Natural killer cell (primary cell): Measurements from ENCODE around the gene HOXA1. TPM values are rescaled to one million over a fixed set of nuclear protein-coding genes. Genes with fewer than 3 reads are reported as not detected.

Source experiments
- ATAC-seq, 3 donors: fragments of 150-1000 bp in 2 of 3; fragments of 200-7000 bp in 1 of 3; cut with Tn5 transposase; 1 replicate in 1 of 3; 2 replicates in 2 of 3; pipeline ENCODE4 v1.10.0; 2021; ENCODE audit warnings: mild to moderate bottlenecking in 2 of 3, moderate library complexity in 2 of 3
- DNase-seq, 2 donors: peaks; one replicate each; pipeline versions ENCODE4 v3.0.0 to v3.0.0-alpha.2; 2013 to 2021; ENCODE audit warnings: mixed read lengths in 1 of 2
- H3K27ac ChIP-seq: one replicate; pipeline ENCODE4 v1.5.1; 2013; ENCODE audit warnings: mild to moderate bottlenecking, low read length
- H3K27me3 ChIP-seq: one replicate; pipeline ENCODE4 v1.6.1; 2013; ENCODE audit warnings: low read length; ENCODE audit not compliant: control insufficient read depth, insufficient read depth
- H3K36me3 ChIP-seq: one replicate; pipeline ENCODE4 v1.6.1; 2013; ENCODE audit warnings: low read length; ENCODE audit not compliant: control insufficient read depth, insufficient read depth
- H3K4me1 ChIP-seq: one replicate; pipeline ENCODE4 v1.6.1; 2013; ENCODE audit warnings: low read length; ENCODE audit not compliant: control insufficient read depth, insufficient read depth
- H3K4me3 ChIP-seq: one replicate; pipeline ENCODE4 v1.5.1; 2013; ENCODE audit warnings: low read length
- H3K9me3 ChIP-seq: one replicate; pipeline ENCODE4 v1.6.1; 2013; ENCODE audit warnings: low read length; ENCODE audit not compliant: control insufficient read depth, insufficient read depth
- H3K27ac Mint-ChIP-seq, 2 donors: one replicate each; pipeline ENCODE4 v1.8.0; 2022; ENCODE audit warnings: mild to moderate bottlenecking in 2 of 2, mixed read lengths in 2 of 2, moderate library complexity in 1 of 2
- H3K27me3 Mint-ChIP-seq, 2 donors: one replicate each; pipeline ENCODE4 v1.8.0; 2022; ENCODE audit warnings: low read depth in 2 of 2, mixed read lengths in 2 of 2
- H3K36me3 Mint-ChIP-seq: one replicate; pipeline ENCODE4 v1.8.0; 2022; ENCODE audit warnings: mixed read lengths
- H3K4me1 Mint-ChIP-seq, 2 donors: one replicate each; pipeline ENCODE4 v1.8.0; 2022; ENCODE audit warnings: mixed read lengths in 2 of 2
- H3K4me3 Mint-ChIP-seq: one replicate; pipeline ENCODE4 v1.8.0; 2022; ENCODE audit warnings: mild to moderate bottlenecking, moderate library complexity, mixed read lengths
- H3K9me3 Mint-ChIP-seq, 2 donors: one replicate each; pipeline ENCODE4 v1.8.0; 2022; ENCODE audit warnings: mixed read lengths in 2 of 2
- CTCF ChIP-seq: fragments of 200-600 bp; IDR thresholded peaks from one replicate; pipeline ENCODE4 v1.8.0; 2022; ENCODE audit warnings: antibody characterized with exemption
- WGBS: methylation state at CpG from one replicate; pipeline ENCODE4 v1.1.7; 2013; ENCODE audit warnings: missing lambda C conversion rate; ENCODE audit not compliant: insufficient coverage; 5-methylcytosine and 5-hydroxymethylcytosine counted together
- intact Hi-C: fragments of 100-400 bp; cut with micrococcal nuclease; formaldehyde crosslinking; loops from one replicate; pipeline ENCODE4 v1.14.2; 2022
- total RNA-seq, 4 donors: library from RNA; stranded (reverse); fragments of 120-200 nt in 1 of 4; gene quantifications; one replicate each; pipeline versions ENCODE4 v1.2.3 to v1.2.4, GENCODE V29; 2013 to 2022

HOXA1 gene
- total RNA-seq, 3 donors from 2014 or later (not counting 1 experiment from before 2014, with no cell fraction given): 0.64 to 1.3 (median 1.1) TPM

- TF ChIP-seq CTCF: no peak
- intact Hi-C loops: loop anchor here (2.0 to 5.0 kb wide), 2 partner anchors 54 to 233 kb away; partner anchors contain the start of genes HOXA3 and SKAP2
- 46% methylated on average over 34 of the region's 35 CpGs for WGBS
- Histone ChIP-seq H3K9me3 (no peaks in the 10 kb centered on the region), H3K4me1 (peaks cover 42% of the 10 kb centered on the region), H3K27ac (no peak overlapping the region), H3K36me3 (peaks cover 3% of the 10 kb centered on the region), H3K27me3 (peaks cover 18% of the 10 kb centered on the region), H3K4me3 (no peak overlapping the region)
- peaks cover 58 to 65% of the 10 kb centered on the region in 2 donors for H3K4me1 Mint-ChIP-seq
- peaks cover 29% of the 10 kb centered on the region for H3K36me3 Mint-ChIP-seq
- no peak for ATAC-seq
- H3K4me3 Mint-ChIP-seq: peak overlapping the region; percentile 91
- no peak for DNase-seq
- no peaks in the 10 kb centered on the region for H3K9me3 Mint-ChIP-seq
- peaks cover 39 to 62% of the 10 kb centered on the region in 2 donors for H3K27me3 Mint-ChIP-seq
- H3K27ac Mint-ChIP-seq: peak overlapping the region; percentile 11 to 88
Measured at GRCh38 chr7:27097686-27098577, 2.1 kb upstream of the HOXA1 start.

DNA sequence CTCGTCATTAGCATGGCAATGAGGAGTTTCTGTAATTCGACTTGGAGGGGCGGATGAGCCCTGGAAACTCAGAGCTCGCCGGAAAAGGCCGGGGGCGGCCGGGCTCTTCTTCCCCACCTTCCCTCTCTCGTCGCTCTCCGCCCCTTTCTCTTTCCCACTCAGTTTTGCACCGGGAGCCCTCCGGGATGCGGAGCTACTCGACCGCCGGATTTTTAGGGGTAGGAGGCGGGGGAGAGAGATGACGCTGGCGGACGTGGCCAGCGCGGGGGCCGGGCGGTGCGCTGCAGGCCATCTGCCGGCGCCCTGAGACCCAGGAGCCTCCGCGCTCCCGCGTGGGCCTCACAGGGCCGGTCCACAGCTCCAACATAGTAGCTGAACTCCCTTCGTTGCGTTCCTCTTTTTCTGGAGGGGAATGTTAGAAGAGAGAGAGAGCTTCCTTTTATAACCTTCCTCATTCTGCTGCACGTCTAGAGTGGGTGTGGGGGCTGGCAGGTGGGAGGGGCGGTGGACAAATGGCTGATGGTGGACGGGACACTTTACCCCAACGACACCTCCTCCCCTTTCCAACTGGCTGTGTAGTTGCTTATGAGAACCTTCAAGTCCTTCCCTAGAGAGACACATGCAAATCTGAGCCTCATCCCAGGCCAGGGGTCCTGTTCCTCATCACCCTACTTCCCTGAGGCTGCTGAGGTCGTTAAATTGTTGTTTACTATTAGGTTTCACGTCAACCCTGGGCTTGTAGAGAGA is 1.1 kb upstream of the HOXA1 start:
- peak overlapping the region; percentile 71 to 88 for H3K27ac Mint-ChIP-seq
- Histone ChIP-seq H3K36me3 (peaks cover 3% of the 10 kb centered on the region), H3K27me3 (peaks cover 11% of the 10 kb centered on the region), H3K27ac (peak overlapping the region; percentile 71), H3K9me3 (no peaks in the 10 kb centered on the region), H3K4me1 (peaks cover 33% of the 10 kb centered on the region), H3K4me3 (peak overlapping the region; percentile 86)
- intact Hi-C loops: loop anchor here (2.0 to 5.0 kb wide), 2 partner anchors 55 to 232 kb away; partner anchors contain the start of genes HOXA3 and SKAP2
- peak in 1 of 2 donors; percentile 19 for DNase-seq
- ATAC-seq: peak in 2 of 3 donors; percentile 16 to 36
- H3K36me3 Mint-ChIP-seq: peaks cover 29% of the 10 kb centered on the region
- WGBS: under 1% methylated on average over 38 of the region's 41 CpGs
- peaks cover 39 to 63% of the 10 kb centered on the region in 2 donors for H3K27me3 Mint-ChIP-seq
- H3K9me3 Mint-ChIP-seq: no peaks in the 10 kb centered on the region
- H3K4me1 Mint-ChIP-seq: peaks cover 55 to 57% of the 10 kb centered on the region in 2 donors
- H3K4me3 Mint-ChIP-seq: peak overlapping the region; percentile 91
- TF ChIP-seq CTCF: no peak

- H3K27ac Mint-ChIP-seq: peak overlapping the region; percentile 71 to 88
- Histone ChIP-seq H3K27ac (no peak overlapping the region), H3K36me3 (peaks cover 3% of the 10 kb centered on the region), H3K4me3 (peak overlapping the region; percentile 86), H3K27me3 (peaks cover 11% of the 10 kb centered on the region), H3K9me3 (no peaks in the 10 kb centered on the region), H3K4me1 (peaks cover 30% of the 10 kb centered on the region)
- ATAC-seq (peak; percentile 24 to 29 (median 25)), DNase-seq (peak; percentile 36 to 40)
- H3K9me3 Mint-ChIP-seq: no peaks in the 10 kb centered on the region
- peaks cover 15% of the 10 kb centered on the region for H3K36me3 Mint-ChIP-seq
- peaks cover 49 to 63% of the 10 kb centered on the region in 2 donors for H3K27me3 Mint-ChIP-seq
- peaks cover 47 to 52% of the 10 kb centered on the region in 2 donors for H3K4me1 Mint-ChIP-seq
- no peak for TF ChIP-seq CTCF
- intact Hi-C loops: loop anchor here (5.0 kb wide), 1 partner anchor 57 kb away; the partner anchor contains the start of gene HOXA3
- WGBS: 6% methylated on average over 33 of the region's 33 CpGs
- H3K4me3 Mint-ChIP-seq: peak overlapping the region; percentile 91
Measured at GRCh38 chr7:27095050-27095896, 527 bp downstream of the HOXA1 start.
